ENCODE measurements around the gene SEMA4D.

Gene SEMA4D

GRCh38 chr9:89312222-89312571 is 185.7 kb downstream of the SEMA4D start:
- peak; percentile 29 for DNase-seq (ENCODE audit: low read depth)
- peak overlapping the region; percentile 79 for H3K4me3 ChIP-seq (ENCODE audit: low read depth, low read length)
- TF ChIP-seq CTCF (IDR thresholded peaks at IDR 0.05; ENCODE audit: insufficient read depth, low read depth, low read length, missing control alignments) = no peak

GRCh38 chr9:89311346-89312221 is 186.3 kb downstream of the SEMA4D start:
- TF ChIP-seq CTCF (IDR thresholded peaks at IDR 0.05; ENCODE audit: insufficient read depth, low read depth, low read length, missing control alignments) = no peak
- peak overlapping the region; percentile 79 for H3K4me3 ChIP-seq (ENCODE audit: low read depth, low read length)
- peak; percentile 35 for DNase-seq (ENCODE audit: low read depth)
